BLaER1 (cell line): ENCODE measurements around the gene SUPT5H.

Experiments used
- H3K27ac ChIP-seq: shearing (Covaris generic); formaldehyde crosslinking; 2 replicates; pipeline ENCODE4 v1.8.1; 2022
- H3K27me3 ChIP-seq: shearing (Covaris generic); formaldehyde crosslinking; 2 replicates; pipeline ENCODE4 v1.8.1; 2022
- H3K36me3 ChIP-seq: shearing (Covaris generic); formaldehyde crosslinking; 2 replicates; pipeline ENCODE4 v1.8.1; 2022
- H3K4me1 ChIP-seq: shearing (Covaris generic); formaldehyde crosslinking; 2 replicates; pipeline ENCODE4 v1.8.1; 2022
- H3K4me2 ChIP-seq: shearing (Covaris generic); formaldehyde crosslinking; 2 replicates; pipeline ENCODE4 v1.8.1; 2022
- H3K4me3 ChIP-seq: shearing (Covaris generic); formaldehyde crosslinking; 2 replicates; pipeline ENCODE4 v1.8.1; 2022
- H3K9ac ChIP-seq: shearing (Covaris generic); formaldehyde crosslinking; 2 replicates; pipeline ENCODE4 v1.8.1; 2022
- H3K9me3 ChIP-seq: shearing (Covaris generic); formaldehyde crosslinking; 2 replicates; pipeline ENCODE4 v1.8.1; 2022
- H4K20me1 ChIP-seq: shearing (Covaris generic); formaldehyde crosslinking; 2 replicates; pipeline ENCODE4 v1.8.1; 2022
- Cebpa-rat ChIP-seq: shearing (Covaris generic); IDR thresholded peaks from 2 replicates; pipeline ENCODE4 v1.8.1; 2022

Gene SUPT5H

GRCh38 chr19:39402346-39403300, 42.8 kb upstream of the SUPT5H start:
- Histone ChIP-seq H3K27ac (peak overlapping the region; percentile 100), H3K4me1 (peaks cover 76% of the 10 kb centered on the region), H4K20me1 (peaks cover 9% of the 10 kb centered on the region), H3K27me3 (no peaks in the 10 kb centered on the region), H3K4me3 (peak overlapping the region; percentile 62), H3K36me3 (peaks cover 17% of the 10 kb centered on the region), H3K9ac (peak overlapping the region; percentile 96), H3K4me2 (peak overlapping the region; percentile 85), H3K9me3 (no peaks in the 10 kb centered on the region)
- no peak for TF ChIP-seq Cebpa-rat

GRCh38 chr19:39403331-39404312, 41.8 kb upstream of the SUPT5H start:
- Histone ChIP-seq H3K9ac (peak overlapping the region; percentile 96), H3K4me2 (peak overlapping the region; percentile 85), H4K20me1 (peaks cover 19% of the 10 kb centered on the region), H3K4me1 (peaks cover 72% of the 10 kb centered on the region), H3K27ac (peak overlapping the region; percentile 100), H3K36me3 (peaks cover 21% of the 10 kb centered on the region), H3K4me3 (peak overlapping the region; percentile 62), H3K27me3 (no peaks in the 10 kb centered on the region), H3K9me3 (no peaks in the 10 kb centered on the region)
- TF ChIP-seq Cebpa-rat: no peak

DNA sequence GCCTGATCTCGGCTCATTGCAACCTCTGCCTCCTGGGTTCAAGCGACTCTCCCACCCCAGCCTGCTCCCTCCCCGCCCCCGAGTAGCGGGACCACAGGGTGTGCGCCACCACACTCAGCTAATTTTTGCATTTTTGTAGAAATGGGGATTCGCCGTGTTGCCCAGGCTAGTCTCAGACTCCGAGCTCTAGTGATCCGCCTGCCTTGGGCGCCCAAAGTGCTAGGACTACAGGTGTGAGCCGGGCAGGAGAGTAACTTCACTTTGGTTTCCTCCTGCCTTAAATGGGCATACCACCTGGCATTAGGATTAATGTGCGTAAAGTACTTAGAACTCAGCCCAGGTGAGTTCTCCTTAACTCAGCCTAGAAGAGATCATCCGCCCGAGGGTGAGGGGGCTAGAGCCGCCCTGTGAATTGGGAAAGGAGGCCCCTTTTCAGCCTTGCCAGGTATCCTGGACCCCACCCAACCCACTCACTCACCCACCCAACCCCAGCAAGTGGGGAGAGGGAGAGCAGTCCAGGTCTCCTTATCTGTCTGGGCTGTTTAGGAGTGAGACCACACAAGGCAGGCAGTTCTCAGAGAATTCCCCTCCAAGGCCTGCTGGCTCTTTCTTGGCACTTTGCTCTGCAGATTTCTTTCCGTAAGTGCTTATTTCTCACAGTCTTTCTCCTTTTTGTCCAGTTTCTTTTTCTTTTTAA, 40.0 kb upstream of the SUPT5H start:
- peak overlapping the region; percentile 89 for H3K4me3 ChIP-seq
- peaks cover 74% of the 10 kb centered on the region for H3K4me1 ChIP-seq
- H3K36me3 ChIP-seq: peaks cover 12% of the 10 kb centered on the region
- TF ChIP-seq Cebpa-rat: no peak
- H3K9me3 ChIP-seq: no peaks in the 10 kb centered on the region
- H3K9ac ChIP-seq: peak overlapping the region; percentile 60
- H3K4me2 ChIP-seq: peak overlapping the region; percentile 85
- H3K27me3 ChIP-seq: no peaks in the 10 kb centered on the region
- H3K27ac ChIP-seq: peak overlapping the region; percentile 68
- peaks cover 27% of the 10 kb centered on the region for H4K20me1 ChIP-seq

DNA sequence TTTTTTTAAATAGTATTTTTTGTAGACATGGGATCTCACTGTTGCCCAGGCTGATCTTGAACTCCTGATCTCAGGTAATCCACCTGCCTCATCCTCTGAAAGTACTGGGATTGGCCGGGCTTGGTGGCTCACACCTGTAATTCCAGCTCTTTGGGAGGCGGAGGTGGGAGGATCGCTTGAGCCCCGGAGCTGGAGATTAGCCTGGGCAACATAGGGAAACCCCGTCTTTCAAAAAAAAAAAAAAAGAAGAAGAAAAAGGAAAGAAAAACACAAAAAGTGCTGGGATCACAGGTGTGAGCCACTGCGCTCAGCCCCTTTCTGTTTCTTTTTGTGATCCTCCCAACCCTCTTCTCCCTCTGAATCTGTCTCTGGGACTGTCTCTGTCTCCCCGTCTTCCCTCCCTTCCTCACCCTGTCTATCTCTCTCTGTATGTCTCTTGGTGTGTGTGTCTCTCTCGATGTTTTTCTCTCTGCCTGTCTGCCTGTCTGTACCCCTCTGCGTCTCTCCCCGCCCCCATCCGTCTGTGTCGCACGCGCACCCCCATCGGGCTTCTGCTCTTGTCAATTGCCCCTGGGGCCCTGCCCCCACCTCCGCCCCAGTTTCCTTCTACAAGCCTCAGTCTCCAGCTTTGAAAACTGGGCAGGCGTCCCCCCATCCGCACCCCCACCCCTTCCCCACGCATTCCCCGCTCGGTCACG, 39.3 kb upstream of the SUPT5H start:
- H3K4me3 ChIP-seq: peak overlapping the region; percentile 89
- H3K4me2 ChIP-seq: peak overlapping the region; percentile 85
- peaks cover 12% of the 10 kb centered on the region for H3K36me3 ChIP-seq
- H3K9ac ChIP-seq: peak overlapping the region; percentile 60
- H3K4me1 ChIP-seq: peaks cover 74% of the 10 kb centered on the region
- H3K27me3 ChIP-seq: no peaks in the 10 kb centered on the region
- peaks cover 27% of the 10 kb centered on the region for H4K20me1 ChIP-seq
- H3K9me3 ChIP-seq: no peaks in the 10 kb centered on the region
- TF ChIP-seq Cebpa-rat: no peak
- H3K27ac ChIP-seq: peak overlapping the region; percentile 68

DNA sequence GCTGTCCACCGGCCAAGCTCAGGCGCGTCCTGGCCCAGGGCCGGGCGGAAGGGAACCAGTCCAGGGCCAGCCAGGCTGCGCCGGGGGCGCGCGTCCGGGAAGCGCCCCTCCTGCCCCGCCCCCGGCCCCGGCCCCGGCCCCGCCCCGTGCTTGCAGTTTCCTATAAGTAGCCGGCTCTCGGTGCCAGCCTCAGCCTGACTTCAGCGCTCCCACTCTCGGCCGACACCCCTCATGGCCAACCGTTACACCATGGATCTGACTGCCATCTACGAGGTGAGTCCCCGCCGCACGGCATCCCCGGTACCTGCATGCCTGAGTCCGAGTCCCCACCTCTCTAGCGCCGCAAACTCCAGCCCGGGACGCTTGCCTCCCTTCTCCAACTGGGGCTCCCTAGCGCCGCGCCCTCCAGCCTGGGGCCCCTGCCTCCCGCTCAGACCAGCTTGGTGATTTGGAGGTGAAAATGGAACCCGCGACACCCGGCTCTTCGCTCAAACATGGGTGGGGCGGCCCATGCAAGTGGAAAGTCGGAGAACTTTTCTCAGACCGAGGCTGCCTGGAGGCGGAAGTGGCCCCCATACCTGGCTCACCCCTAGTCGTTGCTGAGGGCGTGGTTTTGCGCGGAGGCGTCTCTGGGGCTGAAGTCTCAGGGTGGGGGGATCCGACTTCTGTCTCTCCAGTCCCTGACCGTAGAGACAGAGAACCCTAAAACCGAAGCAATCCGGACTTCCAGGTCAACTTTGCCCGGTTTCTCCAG, 38.5 kb upstream of the SUPT5H start, which contains the start of gene ZFP36:
ZFP36 (plus strand) TSS at position 192 of the 754 bp plus-strand sequence; CDS start at position 250, 58 bp downstream.
- H3K4me2 ChIP-seq: peak within 1 kb of the TSS; percentile 100
- H3K9ac ChIP-seq: peak within 1 kb of the TSS; percentile 93
- H4K20me1 ChIP-seq: peaks cover 27% of the 10 kb centered on the region
- H3K4me3 ChIP-seq: peak within 1 kb of the TSS; percentile 89
- no peak for TF ChIP-seq Cebpa-rat
- peak within 1 kb of the TSS; percentile 94 for H3K27ac ChIP-seq
- H3K36me3 ChIP-seq: peaks cover 12% of the 10 kb centered on the region
- peaks cover 73% of the 10 kb centered on the region for H3K4me1 ChIP-seq
- H3K27me3 ChIP-seq: no peaks in the 10 kb centered on the region
- H3K9me3 ChIP-seq: no peaks in the 10 kb centered on the region

DNA sequence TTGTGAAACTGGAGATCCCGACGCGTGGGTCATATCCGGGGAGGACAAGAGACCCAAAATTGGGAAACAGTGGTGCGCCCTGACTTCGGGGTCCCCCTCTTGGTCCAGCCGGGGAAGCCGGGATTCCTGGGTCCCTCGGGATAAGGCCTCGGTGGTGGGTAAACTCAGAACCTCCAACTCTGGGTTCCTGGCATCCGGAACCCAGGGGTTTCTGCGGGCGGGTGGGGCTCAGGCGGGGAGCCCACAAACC, 38.0 kb upstream of the SUPT5H start:
- peak overlapping the region; percentile 94 for H3K27ac ChIP-seq
- H3K9ac ChIP-seq: peak overlapping the region; percentile 93
- H3K4me3 ChIP-seq: peak overlapping the region; percentile 89
- TF ChIP-seq Cebpa-rat: no peak
- peaks cover 27% of the 10 kb centered on the region for H4K20me1 ChIP-seq
- H3K4me2 ChIP-seq: peak overlapping the region; percentile 100
- peaks cover 68% of the 10 kb centered on the region for H3K4me1 ChIP-seq
- no peaks in the 10 kb centered on the region for H3K27me3 ChIP-seq
- H3K9me3 ChIP-seq: no peaks in the 10 kb centered on the region
- H3K36me3 ChIP-seq: peaks cover 12% of the 10 kb centered on the region

- H3K9me3 ChIP-seq: no peaks in the 10 kb centered on the region
- peak overlapping the region; percentile 93 for H3K9ac ChIP-seq
- H3K27me3 ChIP-seq: no peaks in the 10 kb centered on the region
- peaks cover 27% of the 10 kb centered on the region for H4K20me1 ChIP-seq
- peak overlapping the region; percentile 100 for H3K4me2 ChIP-seq
- peak overlapping the region; percentile 89 for H3K4me3 ChIP-seq
- peaks cover 12% of the 10 kb centered on the region for H3K36me3 ChIP-seq
- no peak for TF ChIP-seq Cebpa-rat
- peaks cover 66% of the 10 kb centered on the region for H3K4me1 ChIP-seq
- peak overlapping the region; percentile 94 for H3K27ac ChIP-seq
Observed at GRCh38 chr19:39407660-39408391, 37.6 kb upstream of the SUPT5H start.
